Activated effector memory CD4-positive, alpha-beta T cell treated with Interleukin-2 at 50 U/mL for 16 hours (primary cell): ENCODE results near the gene RBMS3.
"Not testable (repeated sequence)": the region's sequence is repeated elsewhere in the genome, so short reads cannot be mapped to it uniquely, and the experiment has no call there.

Source experiments
- DNase-seq: peaks from one replicate; pipeline ENCODE4 v3.0.0-alpha.2; 2020

RBMS3 gene

GRCh38 chr3:29639578-29640290 is 358.9 kb downstream of the RBMS3 start:
- DNase-seq = no peak

GRCh38 chr3:29642393-29643033 is 361.6 kb downstream of the RBMS3 start:
- DNase-seq = no peak

GRCh38 chr3:29643034-29643425 is 362.2 kb downstream of the RBMS3 start:
- DNase-seq = no peak

GRCh38 chr3:29644261-29644660 is 363.4 kb downstream of the RBMS3 start:
- no peak for DNase-seq

- no peak for DNase-seq
These were observed 364.2 kb downstream of the RBMS3 start for GRCh38 chr3:29644956-29645636.

- no peak for DNase-seq
These were observed 365.2 kb downstream of the RBMS3 start for GRCh38 chr3:29646043-29646442.

- no peak for DNase-seq
These were observed 369.1 kb downstream of the RBMS3 start for GRCh38 chr3:29649815-29650547.

- no peak for DNase-seq
These were observed 372.8 kb downstream of the RBMS3 start for GRCh38 chr3:29653680-29654079.

- no peak for DNase-seq
These were observed 374.3 kb downstream of the RBMS3 start for GRCh38 chr3:29655015-29655747.

- no peak for DNase-seq
These were observed 384.8 kb downstream of the RBMS3 start for GRCh38 chr3:29665688-29666087.

- DNase-seq = no peak
These were observed 387.4 kb downstream of the RBMS3 start for GRCh38 chr3:29668233-29668632.

GRCh38 chr3:29668728-29669127 is 387.9 kb downstream of the RBMS3 start:
- DNase-seq = no peak

- not testable (repeated sequence) for DNase-seq
These were observed 389.6 kb downstream of the RBMS3 start for GRCh38 chr3:29670476-29670875.

- DNase-seq = no peak
These were observed 396.6 kb downstream of the RBMS3 start for GRCh38 chr3:29677421-29677820.

GRCh38 chr3:29679944-29680343 is 399.1 kb downstream of the RBMS3 start:
- DNase-seq = no peak

GRCh38 chr3:29683018-29683993 is 402.4 kb downstream of the RBMS3 start:
- no peak for DNase-seq

GRCh38 chr3:29686889-29687592 is 406.2 kb downstream of the RBMS3 start:
- no peak for DNase-seq

- no peak for DNase-seq
These were observed 409.9 kb downstream of the RBMS3 start for GRCh38 chr3:29690686-29691353.

GRCh38 chr3:29693863-29694262 is 413.0 kb downstream of the RBMS3 start:
- no peak for DNase-seq

- DNase-seq = no peak
These were observed 413.5 kb downstream of the RBMS3 start for GRCh38 chr3:29694331-29694730.
